NT2/D1 (cell line): Measurements from ENCODE around the gene SLC6A8.

Experiments used
- YY1 ChIP-seq: IDR thresholded peaks from 2 replicates; pipeline ENCODE4 v1.6.1; 2011; ENCODE audit not compliant: insufficient read length, insufficient read depth
- ZNF274 ChIP-seq: IDR thresholded peaks from 2 replicates; pipeline ENCODE4 v1.6.1; 2011; ENCODE audit warnings: mild to moderate bottlenecking, low read depth, low read length

DNA sequence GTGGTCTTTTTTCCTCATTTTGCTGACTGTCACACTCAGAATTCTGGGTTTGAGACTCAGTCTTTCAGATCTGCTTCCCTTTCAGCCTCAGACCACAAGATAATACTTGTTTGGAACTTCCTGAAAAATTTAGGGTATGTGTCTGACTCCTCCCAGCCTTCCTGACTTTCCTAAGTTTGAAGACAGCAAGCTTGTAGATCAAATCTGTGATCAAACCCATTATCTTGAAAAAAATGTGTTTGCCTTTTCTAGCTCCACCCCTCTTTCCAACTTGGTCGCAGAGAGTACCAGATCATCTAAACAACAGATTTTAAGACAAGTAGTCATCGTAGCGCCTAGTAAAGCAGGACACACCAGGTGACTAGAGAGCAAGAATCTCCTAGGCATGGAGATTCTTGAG, 26.5 kb downstream of the SLC6A8 start:
- TF ChIP-seq ZNF274: no peak
- TF ChIP-seq YY1: no peak
